Stomach (tissue), 9 donors: ENCODE results near the gene PDE4D. TPM values are rescaled to one million over a fixed set of nuclear protein-coding genes. Genes with fewer than 3 reads are reported as not detected.

Experiments used
- DNase-seq, 2 donors: peaks; one replicate each; pipeline versions ENCODE4 v3.0.0 to v3.0.0-alpha.2; 2013 to 2019
- H3K27ac ChIP-seq, 5 donors: fragments of 200-600 bp in 4 of 5; sonication (generic) in 4 of 5; one replicate each; pipeline ENCODE4 v1.5.1; 2013 to 2019; ENCODE audit warnings: mild to moderate bottlenecking in 1 of 5, moderate library complexity in 1 of 5
- H3K27me3 ChIP-seq, 3 donors: fragments of 200-600 bp; sonication (generic); one replicate each; pipeline ENCODE4 v1.5.1; 2017 to 2019; ENCODE audit warnings: mixed run types in 1 of 3
- H3K36me3 ChIP-seq, 4 donors: fragments of 200-600 bp; sonication (generic); 1 replicate in 3 of 4; 2 replicates in 1 of 4; pipeline ENCODE4 v1.5.1; 2016 to 2019
- H3K4me1 ChIP-seq, 4 donors: fragments of 200-600 bp; sonication (generic); one replicate each; pipeline ENCODE4 v1.5.1; 2016 to 2019
- H3K4me3 ChIP-seq, 4 donors: fragments of 200-600 bp; sonication (generic) in 3 of 4; one replicate each; pipeline ENCODE4 v1.5.1; 2016 to 2019; ENCODE audit warnings: mild to moderate bottlenecking in 1 of 4
- H3K9me3 ChIP-seq, 4 donors: fragments of 200-600 bp; sonication (generic); one replicate each; pipeline ENCODE4 v1.5.1; 2016 to 2019
- CTCF ChIP-seq, 7 experiments: fragments of 450-650 bp in 4 of 7; fragments of 200-600 bp in 3 of 7; sonication (generic) in 3 of 7; IDR thresholded peaks; one replicate each; pipeline ENCODE4 v1.5.1; 2016 to 2019; ENCODE audit warnings: antibody characterized with exemption in 7 of 7, control low read depth in 2 of 7, mild to moderate bottlenecking in 1 of 7
- EP300 ChIP-seq: sonication (generic); formaldehyde crosslinking; IDR thresholded peaks from one replicate; pipeline ENCODE4 v1.6.1; 2017; ENCODE audit warnings: antibody characterized with exemption
- POLR2A ChIP-seq, 4 donors: fragments of 450-650 bp; IDR thresholded peaks; one replicate each; pipeline ENCODE4 v1.6.1; 2016; ENCODE audit warnings: antibody characterized with exemption in 4 of 4, control low read depth in 2 of 4, mild to moderate bottlenecking in 1 of 4, moderate library complexity in 1 of 4
- POLR2AphosphoS5 ChIP-seq, 3 donors: sonication (generic); formaldehyde crosslinking; IDR thresholded peaks; one replicate each; pipeline ENCODE4 v1.6.1; 2016; ENCODE audit warnings: antibody characterized with exemption in 3 of 3
- WGBS, 5 donors: extraction: QIAGEN DNeasy Blood & Tissue Kit in 3 of 5; methylation state at CpG; one replicate each; pipeline versions ENCODE4 v1.1.5 to v1.1.7; 2013 to 2018; 5-methylcytosine and 5-hydroxymethylcytosine counted together
- intact Hi-C: fragments of 100-400 bp; cut with DNase I; formaldehyde crosslinking; loops from one replicate; pipeline ENCODE4 v1.15.1; 2023; ENCODE audit warnings: low total_unique reads
- polyA plus RNA-seq, 3 donors: library from polyadenylated mRNA; stranded (reverse); fragments of 200-250 nt; gene quantifications; one replicate each; pipeline ENCODE4 v1.2.3, GENCODE V29; 2013
- total RNA-seq, 5 donors: library from RNA; depleted of rRNA; stranded (reverse); fragments of >200 nt; gene quantifications; one replicate each; pipeline versions ENCODE4 v1.1.0 to v1.2.3, GENCODE V29; 2014 to 2016
- donor health status: healthy with polysubstance abuse.
- donor health status: Bipolar disorder and iron deficiency.
- donor health status: healthy.

The PDE4D gene
- total and polyA plus RNA-seq, 8 donors = 3.1 to 147 (median 97.3) TPM

GRCh38 chr5:59197911-59198310, 695.6 kb downstream of the PDE4D start:
- 61 to 77% (median 66%) methylated on average over 4 of the region's 4 CpGs for WGBS, 5 donors
- H3K9me3 ChIP-seq = no peaks in the 10 kb centered on the region
- no peaks in the 10 kb centered on the region for H3K36me3 ChIP-seq
- intact Hi-C loops = no loop called here
- TF ChIP-seq POLR2A (IDR thresholded peaks at IDR 0.05) = no peak
- no peak for TF ChIP-seq POLR2AphosphoS5 (IDR thresholded peaks at IDR 0.05)
- TF ChIP-seq EP300 = no peak
- TF ChIP-seq CTCF (IDR thresholded peaks at IDR 0.05) = no peak
- H3K4me3 ChIP-seq = no peak overlapping the region
- no peak for DNase-seq
- peak overlapping the region in 3 of 5 donors; percentile 11 to 53 (median 33) for H3K27ac ChIP-seq
- H3K4me1 ChIP-seq = peaks cover 0 to 25% (median 0%) of the 10 kb centered on the region in 4 donors
- no peaks in the 10 kb centered on the region for H3K27me3 ChIP-seq

GRCh38 chr5:59193616-59194319, 699.8 kb downstream of the PDE4D start:
- Histone ChIP-seq H3K36me3 (no peaks in the 10 kb centered on the region), H3K4me1 (peaks cover 0 to 30% (median 7%) of the 10 kb centered on the region in 4 donors), H3K27me3 (no peaks in the 10 kb centered on the region), H3K4me3 (no peak overlapping the region), H3K27ac (peak overlapping the region in 2 of 5 donors; percentile 13 to 32), H3K9me3 (no peaks in the 10 kb centered on the region)
- 76 to 84% (median 77%) methylated on average over 3 of the region's 3 CpGs for WGBS, 5 donors
- intact Hi-C loops = no loop called here
- DNase-seq = no peak
- TF ChIP-seq POLR2A (IDR thresholded peaks at IDR 0.05) (no peak), EP300 (peak; percentile 61), POLR2AphosphoS5 (IDR thresholded peaks at IDR 0.05) (peak in 2 of 3 donors; percentile 6 to 41)

DNA sequence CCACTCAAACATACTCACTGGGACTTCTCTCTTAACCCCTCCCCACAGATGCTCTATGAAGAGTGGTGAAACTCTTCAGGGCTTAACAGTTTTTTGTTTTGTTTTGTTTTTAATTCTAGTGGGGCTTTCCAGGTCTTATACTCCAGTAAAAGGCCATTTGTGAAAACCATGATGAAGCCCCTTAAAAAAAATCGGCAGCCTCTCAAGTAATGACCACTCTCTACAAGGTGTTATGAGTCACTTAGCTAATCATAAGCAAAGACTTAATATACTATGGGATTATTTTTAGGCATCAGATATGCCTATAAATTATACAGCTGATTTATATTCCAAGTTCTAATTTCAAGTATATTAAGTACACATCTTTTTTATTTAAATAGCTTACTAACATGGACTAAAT, 702.8 kb downstream of the PDE4D start:
- Histone ChIP-seq H3K9me3 (no peaks in the 10 kb centered on the region), H3K27me3 (no peaks in the 10 kb centered on the region), H3K4me1 (peaks cover 0 to 38% (median 17%) of the 10 kb centered on the region in 4 donors), H3K4me3 (no peak overlapping the region), H3K27ac (no peak overlapping the region), H3K36me3 (no peaks in the 10 kb centered on the region)
- 63 to 73% (median 70%) methylated on average over 1 of the region's 1 CpG for WGBS, 5 donors
- no peak for DNase-seq
- no peak for TF ChIP-seq POLR2AphosphoS5 (IDR thresholded peaks at IDR 0.05)
- TF ChIP-seq POLR2A (IDR thresholded peaks at IDR 0.05) = no peak
- TF ChIP-seq CTCF (IDR thresholded peaks at IDR 0.05) = no peak
- TF ChIP-seq EP300 = no peak
- intact Hi-C loops = no loop called here

DNA sequence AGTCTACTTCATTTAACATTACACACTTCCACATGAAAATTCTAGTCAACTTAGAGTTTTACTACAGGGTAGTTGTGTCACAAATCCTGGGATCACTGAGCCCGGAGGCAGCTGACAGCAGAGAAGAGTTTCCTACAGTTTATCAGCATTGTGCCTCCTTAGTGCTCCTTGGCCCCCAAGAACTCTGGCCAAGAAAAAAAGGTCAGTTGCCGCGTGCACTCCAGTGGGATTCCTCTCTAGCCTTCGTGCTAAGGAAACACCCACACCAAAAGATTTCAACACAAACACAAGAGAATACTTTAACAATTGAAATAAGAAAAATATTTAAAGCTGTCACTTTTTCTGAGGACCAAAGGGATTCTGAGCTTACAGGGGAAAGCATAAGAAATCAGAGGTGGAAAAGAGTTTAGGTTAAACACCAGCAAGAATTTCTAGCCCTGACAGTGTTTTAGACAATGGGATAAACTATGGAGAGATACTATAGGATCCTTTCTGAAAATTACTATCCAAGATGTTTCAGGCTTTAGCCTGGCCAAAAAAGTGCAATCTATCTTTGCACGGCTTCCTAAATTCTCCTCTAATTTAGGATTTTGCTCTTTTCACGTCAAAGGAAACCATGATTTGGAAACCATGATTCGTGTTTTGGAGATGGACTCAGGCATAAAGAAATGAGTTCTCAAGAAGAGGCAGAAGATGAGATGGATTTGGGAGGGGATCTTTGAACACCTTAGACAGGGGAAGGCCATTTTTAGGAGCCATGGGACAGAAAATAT, 703.9 kb downstream of the PDE4D start:
- no peak for DNase-seq
- peak overlapping the region in 3 of 5 donors; percentile 2 to 61 (median 24) for H3K27ac ChIP-seq
- H3K4me3 ChIP-seq = no peak overlapping the region
- H3K36me3 ChIP-seq = no peaks in the 10 kb centered on the region
- TF ChIP-seq POLR2A (IDR thresholded peaks at IDR 0.05) = no peak
- no peak for TF ChIP-seq EP300
- TF ChIP-seq CTCF (IDR thresholded peaks at IDR 0.05) = no peak
- TF ChIP-seq POLR2AphosphoS5 (IDR thresholded peaks at IDR 0.05) = no peak
- peaks cover 0 to 38% (median 17%) of the 10 kb centered on the region in 4 donors for H3K4me1 ChIP-seq
- intact Hi-C loops = loop anchor here (10.0 kb wide), 1 partner anchor 185 kb away; no protein-coding TSS in a partner anchor
- 52 to 68% (median 56%) methylated on average over 7 of the region's 7 CpGs for WGBS, 5 donors
- H3K9me3 ChIP-seq = no peaks in the 10 kb centered on the region
- H3K27me3 ChIP-seq = no peaks in the 10 kb centered on the region
